NCI-H2196 (cell line): ENCODE data around the gene ALG12.

Experiments
- DNase-seq: peaks from one replicate; lab custom pipeline; 2025; ENCODE audit not compliant: unreplicated experiment; lab: John Stamatoyannopoulos, UW

Gene ALG12

GRCh38 chr22:49958366-49958921, 40.2 kb upstream of the ALG12 start:
- no peak for DNase-seq

- DNase-seq = no peak
Observed at GRCh38 chr22:49957826-49958365, 39.7 kb upstream of the ALG12 start.

GRCh38 chr22:49956914-49957825, 38.9 kb upstream of the ALG12 start:
- no peak for DNase-seq

GRCh38 chr22:49956418-49956770, 38.2 kb upstream of the ALG12 start:
- DNase-seq = no peak

- DNase-seq = no peak
Observed at GRCh38 chr22:49955581-49956417, 37.6 kb upstream of the ALG12 start.

GRCh38 chr22:49954991-49955580, 36.8 kb upstream of the ALG12 start:
- no peak for DNase-seq

GRCh38 chr22:49954354-49954753, 36.1 kb upstream of the ALG12 start:
- DNase-seq = no peak

- DNase-seq = no peak
Observed at GRCh38 chr22:49953680-49954344, 35.6 kb upstream of the ALG12 start.

GRCh38 chr22:49953027-49953679, 34.9 kb upstream of the ALG12 start:
- no peak for DNase-seq

- DNase-seq = no peak
Observed at GRCh38 chr22:49951986-49952896, 34.0 kb upstream of the ALG12 start.

- DNase-seq = no peak
Observed at GRCh38 chr22:49951678-49951985, 33.4 kb upstream of the ALG12 start.

- peak; percentile 79 for DNase-seq
Observed at GRCh38 chr22:49951000-49951677, 32.9 kb upstream of the ALG12 start.

- no peak for DNase-seq
Observed at GRCh38 chr22:49950396-49950994, 32.3 kb upstream of the ALG12 start.

GRCh38 chr22:49949914-49950292, 31.7 kb upstream of the ALG12 start:
- no peak for DNase-seq

- peak; percentile 64 for DNase-seq
Observed at GRCh38 chr22:49948958-49949913, 31.0 kb upstream of the ALG12 start.

- DNase-seq = no peak
Observed at GRCh38 chr22:49948116-49948957, 30.1 kb upstream of the ALG12 start.
